Endothelial cell of umbilical vein (primary cell): ENCODE measurements around the gene BCL7A.

ENCODE experiments used
- EZH2 ChIP-seq: IDR thresholded peaks from 2 replicates; pipeline ENCODE4 v1.6.1; 2012; ENCODE audit warnings: borderline replicate concordance, low read depth, mild to moderate bottlenecking, moderate library complexity, low read length, inconsistent platforms; ENCODE audit not compliant: severe bottlenecking
- FOS ChIP-seq: IDR thresholded peaks from 2 replicates; pipeline ENCODE4 v1.6.1; 2011; ENCODE audit warnings: mild to moderate bottlenecking, low read length, moderate library complexity, borderline replicate concordance; ENCODE audit not compliant: insufficient read depth
- GATA2 ChIP-seq: IDR thresholded peaks from 2 replicates; pipeline ENCODE4 v1.7.0; 2011; ENCODE audit warnings: low read depth, mild to moderate bottlenecking, moderate library complexity, mixed read lengths, low read length; ENCODE audit not compliant: insufficient read length, insufficient read depth
- JUN ChIP-seq: IDR thresholded peaks from 2 replicates; pipeline ENCODE4 v1.6.1; 2011; ENCODE audit warnings: borderline replicate concordance, low read depth; ENCODE audit not compliant: insufficient read length, insufficient read depth
- MYC ChIP-seq: IDR thresholded peaks from one replicate; pipeline ENCODE4 v1.6.1; 2011; ENCODE audit warnings: mild to moderate bottlenecking, low read depth, low read length
- POLR2A ChIP-seq: IDR thresholded peaks from 2 replicates; pipeline ENCODE4 v1.6.1; 2012; ENCODE audit warnings: low read depth, mild to moderate bottlenecking, control low read depth, low read length
- POLR2AphosphoS5 ChIP-seq: IDR thresholded peaks from 2 replicates; pipeline ENCODE4 v1.6.1; 2012; ENCODE audit warnings: low read depth, mild to moderate bottlenecking, control low read depth, low read length, moderate library complexity; ENCODE audit not compliant: insufficient read depth
- TF ChIP-seq, protein P1 (sequence below), 2 donors: IDR thresholded peaks; 1 replicate in 1 of 2; 2 replicates in 1 of 2; pipeline ENCODE4 v1.5.1; 2011; ENCODE audit warnings: low read length in 2 of 2, mild to moderate bottlenecking in 2 of 2, moderate library complexity in 2 of 2, control low read depth in 1 of 2, inconsistent platforms in 1 of 2, low read depth in 1 of 2; ENCODE audit not compliant: insufficient read depth in 1 of 2; ENCODE audit errors: extremely low read depth in 1 of 2
- TF ChIP-seq, protein P2 (sequence below): IDR thresholded peaks from 2 replicates; pipeline ENCODE4 v1.6.1; 2011; ENCODE audit not compliant: insufficient read depth, insufficient read length

DNA sequence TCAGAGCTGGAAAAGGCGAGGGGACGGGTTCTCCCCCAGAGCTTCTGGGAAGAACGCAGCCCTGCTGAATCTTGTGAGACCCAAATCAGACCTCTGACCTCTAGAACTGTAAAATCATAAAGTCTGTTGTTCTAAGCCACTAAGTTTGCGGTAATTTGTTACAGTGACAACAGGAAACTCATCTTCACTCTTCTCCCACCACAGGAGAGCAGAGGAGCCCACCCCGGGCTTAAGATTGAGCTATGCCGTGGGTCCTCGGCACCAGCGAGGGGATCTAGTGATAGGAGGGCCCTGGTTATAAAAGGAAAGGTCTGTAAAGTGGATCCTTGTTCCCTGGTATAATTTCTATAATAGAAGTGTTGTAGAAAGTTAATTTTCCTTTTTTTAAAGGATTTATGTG is 64.4 kb downstream of the BCL7A start:
- TF ChIP-seq POLR2A (no peak), MYC (no peak), EZH2 (no peak), JUN (no peak), POLR2AphosphoS5 (no peak), FOS (no peak), GATA2 (no peak)
- TF ChIP-seq, protein P1, sequence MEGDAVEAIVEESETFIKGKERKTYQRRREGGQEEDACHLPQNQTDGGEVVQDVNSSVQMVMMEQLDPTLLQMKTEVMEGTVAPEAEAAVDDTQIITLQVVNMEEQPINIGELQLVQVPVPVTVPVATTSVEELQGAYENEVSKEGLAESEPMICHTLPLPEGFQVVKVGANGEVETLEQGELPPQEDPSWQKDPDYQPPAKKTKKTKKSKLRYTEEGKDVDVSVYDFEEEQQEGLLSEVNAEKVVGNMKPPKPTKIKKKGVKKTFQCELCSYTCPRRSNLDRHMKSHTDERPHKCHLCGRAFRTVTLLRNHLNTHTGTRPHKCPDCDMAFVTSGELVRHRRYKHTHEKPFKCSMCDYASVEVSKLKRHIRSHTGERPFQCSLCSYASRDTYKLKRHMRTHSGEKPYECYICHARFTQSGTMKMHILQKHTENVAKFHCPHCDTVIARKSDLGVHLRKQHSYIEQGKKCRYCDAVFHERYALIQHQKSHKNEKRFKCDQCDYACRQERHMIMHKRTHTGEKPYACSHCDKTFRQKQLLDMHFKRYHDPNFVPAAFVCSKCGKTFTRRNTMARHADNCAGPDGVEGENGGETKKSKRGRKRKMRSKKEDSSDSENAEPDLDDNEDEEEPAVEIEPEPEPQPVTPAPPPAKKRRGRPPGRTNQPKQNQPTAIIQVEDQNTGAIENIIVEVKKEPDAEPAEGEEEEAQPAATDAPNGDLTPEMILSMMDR (IDR thresholded peaks at IDR 0.05; ENCODE audit: extremely low read depth in 1 of 2, insufficient read depth in 1 of 2, low read depth in 1 of 2, low read length in 2 of 2): no peak
- TF ChIP-seq, protein P2, sequence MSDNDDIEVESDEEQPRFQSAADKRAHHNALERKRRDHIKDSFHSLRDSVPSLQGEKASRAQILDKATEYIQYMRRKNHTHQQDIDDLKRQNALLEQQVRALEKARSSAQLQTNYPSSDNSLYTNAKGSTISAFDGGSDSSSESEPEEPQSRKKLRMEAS: no peak
